C1 segment of cervical spinal cord (tissue), 14 donors: ENCODE measurements around the gene SLC25A34.
A peak's percentile ranks its signal among the peaks of the same experiment; 100 is the strongest.

Experiments used
- DNase-seq, 14 donors: peaks; one replicate each; lab custom pipeline; 2025; lab: John Stamatoyannopoulos, UW

Gene SLC25A34

GRCh38 chr1:15751717-15752116, 15.7 kb downstream of the SLC25A34 start:
- DNase-seq: no peak

- no peak for DNase-seq
Measured at GRCh38 chr1:15753776-15754175, 17.7 kb downstream of the SLC25A34 start.

GRCh38 chr1:15755021-15755645, 19.1 kb downstream of the SLC25A34 start:
- DNase-seq: no peak

- DNase-seq: no peak
Measured at GRCh38 chr1:15755646-15756040, 19.6 kb downstream of the SLC25A34 start.

GRCh38 chr1:15756143-15757015, 20.3 kb downstream of the SLC25A34 start:
- peak in 3 of 14 donors; percentile 4 to 50 (median 13) for DNase-seq

GRCh38 chr1:15757016-15757543, 21.0 kb downstream of the SLC25A34 start:
- DNase-seq: no peak

- DNase-seq: no peak
Measured at GRCh38 chr1:15757575-15758342, 21.7 kb downstream of the SLC25A34 start.

- no peak for DNase-seq
Measured at GRCh38 chr1:15758343-15758931, 22.4 kb downstream of the SLC25A34 start, which contains the start of gene FBLIM1. TSS of gene FBLIM1 (plus strand) at chr1:15758795. CDS start at chr1:15764984, 6,189 bp downstream.

- DNase-seq: no peak
Measured at GRCh38 chr1:15758953-15759661, 23.0 kb downstream of the SLC25A34 start.

GRCh38 chr1:15760520-15761211, 24.6 kb downstream of the SLC25A34 start:
- DNase-seq: no peak

GRCh38 chr1:15761366-15762128, 25.5 kb downstream of the SLC25A34 start:
- DNase-seq: no peak

GRCh38 chr1:15762546-15762945, 26.5 kb downstream of the SLC25A34 start:
- DNase-seq: no peak

- no peak for DNase-seq
Measured at GRCh38 chr1:15764269-15764764, 28.3 kb downstream of the SLC25A34 start.

- no peak for DNase-seq
Measured at GRCh38 chr1:15764890-15765289, 28.8 kb downstream of the SLC25A34 start.

GRCh38 chr1:15765495-15766194, 29.6 kb downstream of the SLC25A34 start:
- peak in 4 of 14 donors; percentile 10 to 42 (median 20) for DNase-seq

- DNase-seq: no peak
Measured at GRCh38 chr1:15767941-15768340, 31.9 kb downstream of the SLC25A34 start.

- no peak for DNase-seq
Measured at GRCh38 chr1:15768388-15768787, 32.3 kb downstream of the SLC25A34 start.

- DNase-seq: no peak
Measured at GRCh38 chr1:15770313-15770962, 34.4 kb downstream of the SLC25A34 start.
